RWPE2 (cell line): Measurements from ENCODE around the gene CDH1.

Experiments used
- ATAC-seq: fragments of 200-7000 bp; cut with Tn5 transposase; 3 replicates; pipeline ENCODE4 v1.9.1; 2021; ENCODE audit warnings: low read depth
- DNase-seq: peaks from one replicate; pipeline ENCODE4 v3.0.0-alpha.2; 2020; ENCODE audit warnings: low spot score
- H3K27ac ChIP-seq: fragments of 450-650 bp; 2 replicates; pipeline ENCODE4 v1.5.1; 2017; ENCODE audit warnings: mild to moderate bottlenecking; ENCODE audit not compliant: poor library complexity, severe bottlenecking
- H3K27me3 ChIP-seq: fragments of 250-450 bp; sonication (Bioruptor Pico); 2 replicates; pipeline ENCODE4 v1.5.1; 2021; ENCODE audit warnings: mild to moderate bottlenecking, moderate library complexity; ENCODE audit not compliant: insufficient read depth, poor library complexity, severe bottlenecking
- H3K36me3 ChIP-seq: fragments of 250-450 bp; sonication (Bioruptor Pico); 2 replicates; pipeline ENCODE4 v1.5.1; 2020; ENCODE audit warnings: low read depth, mild to moderate bottlenecking, moderate library complexity
- H3K4me1 ChIP-seq: fragments of 250-450 bp; sonication (Bioruptor Pico); 2 replicates; pipeline ENCODE4 v1.5.1; 2021; ENCODE audit warnings: mild to moderate bottlenecking, moderate library complexity; ENCODE audit not compliant: insufficient read depth, poor library complexity, severe bottlenecking
- H3K4me3 ChIP-seq: fragments of 250-450 bp; sonication (Bioruptor Pico); 2 replicates; pipeline ENCODE4 v1.5.1; 2021; ENCODE audit warnings: mild to moderate bottlenecking, moderate library complexity; ENCODE audit not compliant: severe bottlenecking
- H3K9me3 ChIP-seq: fragments of 250-450 bp; sonication (Bioruptor Pico); 2 replicates; pipeline ENCODE4 v1.5.1; 2021; ENCODE audit warnings: mild to moderate bottlenecking, moderate library complexity; ENCODE audit not compliant: severe bottlenecking
- CTCF ChIP-seq: fragments of 450-650 bp; IDR thresholded peaks from one replicate; pipeline ENCODE4 v1.5.1; 2017; ENCODE audit warnings: mild to moderate bottlenecking, moderate library complexity; ENCODE audit not compliant: poor library complexity, severe bottlenecking

CDH1 gene

GRCh38 chr16:68844211-68844564 lies 107.1 kb downstream of the CDH1 start:
- Histone ChIP-seq H3K36me3 (peaks cover 5% of the 10 kb centered on the region), H3K4me1 (no peaks in the 10 kb centered on the region), H3K4me3 (peak overlapping the region; percentile 81), H3K9me3 (no peaks in the 10 kb centered on the region), H3K27me3 (no peaks in the 10 kb centered on the region), H3K27ac (peak overlapping the region; percentile 61)
- DNase-seq (no peak), ATAC-seq (no peak)
- peak; percentile 19 for TF ChIP-seq CTCF

- TF ChIP-seq CTCF, result no peak
- H3K4me1 ChIP-seq, result no peaks in the 10 kb centered on the region
- H3K27ac ChIP-seq, result no peak overlapping the region
- peaks cover 14% of the 10 kb centered on the region for H3K36me3 ChIP-seq
- ATAC-seq (no peak), DNase-seq (no peak)
- no peak overlapping the region for H3K4me3 ChIP-seq
- H3K9me3 ChIP-seq, result no peaks in the 10 kb centered on the region
- H3K27me3 ChIP-seq, result no peaks in the 10 kb centered on the region
These were observed 111.7 kb downstream of the CDH1 start for GRCh38 chr16:68848786-68849185.

- no peak for ATAC-seq
- Histone ChIP-seq H3K36me3 (peaks cover 14% of the 10 kb centered on the region), H3K4me1 (no peaks in the 10 kb centered on the region), H3K27me3 (no peaks in the 10 kb centered on the region), H3K4me3 (no peak overlapping the region), H3K27ac (no peak overlapping the region), H3K9me3 (no peaks in the 10 kb centered on the region)
- DNase-seq, result no peak
- no peak for TF ChIP-seq CTCF
These were observed 113.4 kb downstream of the CDH1 start for GRCh38 chr16:68850481-68850880.

- no peak for TF ChIP-seq CTCF
These were observed 114.5 kb downstream of the CDH1 start for GRCh38 chr16:68851601-68852000.

GRCh38 chr16:68857479-68857878 lies 120.4 kb downstream of the CDH1 start:
- H3K27me3 ChIP-seq, result no peaks in the 10 kb centered on the region
- H3K27ac ChIP-seq, result no peak overlapping the region
- no peak overlapping the region for H3K4me3 ChIP-seq
- DNase-seq, result no peak
- H3K36me3 ChIP-seq, result 0 out of 2 replicates have a peak, but pooled peaks cover 6% of the 10 kb centered on the region
- ATAC-seq, result no peak
- H3K9me3 ChIP-seq, result no peaks in the 10 kb centered on the region
- H3K4me1 ChIP-seq, result no peaks in the 10 kb centered on the region
- no peak for TF ChIP-seq CTCF

More at GRCh38 chr16:68851601-68852000, 114.5 kb downstream of the CDH1 start:
- Histone ChIP-seq H3K4me1 (no peaks in the 10 kb centered on the region), H3K4me3 (no peak overlapping the region), H3K36me3 (peaks cover 14% of the 10 kb centered on the region), H3K27ac (no peak overlapping the region), H3K27me3 (no peaks in the 10 kb centered on the region), H3K9me3 (no peaks in the 10 kb centered on the region)
- no peak for ATAC-seq
- DNase-seq, result no peak
